HepG2 (cell line): Measurements from ENCODE around the gene CAMKV. TPM values are rescaled to one million over a fixed set of nuclear protein-coding genes. Genes with fewer than 3 reads are reported as not detected.

ENCODE experiments used
- ARNT2 ChIP-seq: sonication (generic); formaldehyde crosslinking; IDR thresholded peaks from 2 replicates; pipeline ENCODE4 v1.8.0; 2022; ENCODE audit warnings: mild to moderate bottlenecking, low read depth, missing genetic modification reagents, moderate library complexity
- ELK4 ChIP-seq: sonication (generic); formaldehyde crosslinking; IDR thresholded peaks from 2 replicates; pipeline ENCODE4 v1.9.0; 2021; ENCODE audit warnings: missing genetic modification reagents, borderline replicate concordance
- FOXC1 ChIP-seq: sonication (generic); formaldehyde crosslinking; IDR thresholded peaks from 2 replicates; pipeline ENCODE4 v1.8.0; 2022; ENCODE audit warnings: mild to moderate bottlenecking, missing genetic modification reagents, borderline replicate concordance
- FOXO1 ChIP-seq: sonication (generic); formaldehyde crosslinking; IDR thresholded peaks from 2 replicates; pipeline ENCODE4 v1.4.0; 2020; ENCODE audit warnings: missing genetic modification reagents
- GABPB1 ChIP-seq: IDR thresholded peaks from 2 replicates; pipeline ENCODE4 v1.6.1; 2016; ENCODE audit warnings: mild to moderate bottlenecking, missing genetic modification reagents, moderate library complexity, missing compliant biosample characterization
- JARID2 ChIP-seq: sonication (generic); formaldehyde crosslinking; IDR thresholded peaks from 2 replicates; pipeline ENCODE4 v1.8.1; 2023; ENCODE audit warnings: missing genetic modification reagents, inconsistent platforms; ENCODE audit not compliant: insufficient replicate concordance
- KDM5B ChIP-seq: sonication (generic); formaldehyde crosslinking; IDR thresholded peaks from 2 replicates; pipeline ENCODE4 v1.4.0; 2020; ENCODE audit warnings: missing genetic modification reagents, mild to moderate bottlenecking, borderline replicate concordance
- MNT ChIP-seq: fragments of 450-650 bp; IDR thresholded peaks from 2 replicates; pipeline ENCODE4 v1.6.1; 2016
- MZF1 ChIP-seq: sonication (generic); formaldehyde crosslinking; IDR thresholded peaks from 2 replicates; pipeline ENCODE4 v1.8.1; 2023; ENCODE audit warnings: mild to moderate bottlenecking, missing genetic modification reagents, borderline replicate concordance
- PATZ1 ChIP-seq: sonication (generic); formaldehyde crosslinking; IDR thresholded peaks from 2 replicates; pipeline ENCODE4 v1.4.0; 2020; ENCODE audit warnings: missing genetic modification reagents
- PCBP1 ChIP-seq: fragments of 200-400 bp; formaldehyde crosslinking; IDR thresholded peaks from 2 replicates; pipeline ENCODE4 v1.6.1; 2017; ENCODE audit warnings: mild to moderate bottlenecking, low read depth, low read length, borderline replicate concordance
- TGIF2 ChIP-seq: IDR thresholded peaks from 2 replicates; pipeline ENCODE4 v1.6.1; 2016; ENCODE audit warnings: control low read depth, missing compliant biosample characterization
- TMF1 ChIP-seq: sonication (generic); formaldehyde crosslinking; IDR thresholded peaks from 2 replicates; pipeline ENCODE4 v1.8.1; 2022; ENCODE audit warnings: low read depth, missing genetic modification reagents
- ZBTB7A ChIP-seq: sonication (generic); formaldehyde crosslinking; IDR thresholded peaks from 2 replicates; pipeline ENCODE4 v1.8.0; 2022; ENCODE audit warnings: mild to moderate bottlenecking, missing genetic modification reagents
- ZNF740 ChIP-seq: sonication (generic); formaldehyde crosslinking; IDR thresholded peaks from 2 replicates; pipeline ENCODE4 v1.4.0; 2020; ENCODE audit warnings: missing genetic modification reagents
- polyA plus RNA-seq, 8 experiments: library from polyadenylated mRNA; depleted of rRNA in 3 of 8; stranded (reverse) in 7 of 8; unstranded in 1 of 8; fragments of >200 nt; fragmentation: Illumina TruSeq in 4 of 8; extraction: Trizol in 4 of 8; gene quantifications; 2 replicates each; pipeline versions ENCODE4 v1.2.1 to v1.2.3, GENCODE V29; 2011 to 2016; ENCODE audit warnings: low read depth in 4 of 8, missing spikeins in 1 of 8, mixed read lengths in 1 of 8; ENCODE audit not compliant: insufficient read depth in 1 of 8
- total RNA-seq, 5 experiments: library from RNA; depleted of rRNA; stranded (reverse); fragments of >200 nt; fragmentation: Illumina TruSeq; extraction: Trizol; gene quantifications; 2 replicates each; pipeline ENCODE4 v1.2.3, GENCODE V29; 2016; ENCODE audit warnings: low read depth in 1 of 5
- TF ChIP-seq, protein P1 (sequence below): sonication (generic); formaldehyde crosslinking; IDR thresholded peaks from 2 replicates; pipeline ENCODE4 v1.4.0; 2020; ENCODE audit warnings: missing genetic modification reagents, borderline replicate concordance
- TF ChIP-seq, protein P2 (sequence below): sonication (generic); formaldehyde crosslinking; IDR thresholded peaks from 2 replicates; pipeline ENCODE4 v1.4.0; 2020; ENCODE audit warnings: missing genetic modification reagents

The CAMKV gene
- total and polyA plus RNA-seq, 2 of the 13 experiments (the other 11 are each of a cell fraction or from before 2014, with no cell fraction given): 0.13 to 0.15 TPM

DNA sequence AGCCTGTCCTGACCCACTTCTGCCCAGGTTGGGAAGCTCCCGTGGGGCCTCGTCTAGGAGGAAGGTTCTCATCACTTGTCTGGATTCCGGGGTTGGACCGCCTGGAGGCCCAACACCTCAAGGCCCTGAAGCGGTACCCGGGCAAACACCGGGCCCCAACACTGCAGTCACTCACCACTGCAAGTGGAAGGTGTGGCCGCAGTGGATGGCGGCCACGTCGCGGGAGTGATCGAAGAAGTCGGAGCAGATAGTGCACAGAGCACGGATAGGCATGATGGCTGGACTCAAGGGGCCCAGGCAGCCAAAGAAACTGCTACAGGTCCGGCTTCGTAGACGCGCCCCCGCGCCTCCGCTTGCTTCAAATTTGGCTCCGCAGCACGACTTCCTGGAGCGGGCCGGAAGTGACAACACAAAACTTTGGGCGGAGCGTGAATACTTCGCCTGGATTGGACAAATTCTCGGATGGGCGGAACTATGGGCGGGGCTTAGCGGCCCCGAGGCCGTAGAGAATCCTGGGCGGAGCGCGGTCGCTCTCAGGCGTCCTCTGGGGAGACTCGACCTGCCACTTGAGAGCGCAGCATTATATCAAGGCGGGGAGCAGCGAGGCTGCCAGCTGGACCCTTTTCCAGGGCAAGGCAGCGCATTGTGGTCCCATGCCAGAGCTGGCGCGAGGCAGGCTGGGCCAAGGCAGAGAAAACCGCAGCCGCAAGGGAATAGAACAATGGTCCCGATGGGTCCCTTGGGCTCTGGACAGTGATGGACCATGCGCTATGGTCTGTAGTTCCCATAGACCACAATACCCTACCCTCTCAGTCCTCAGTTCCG lies 13.3 kb downstream of the CAMKV start, which contains the start of gene TRAIP (continued):
- TF ChIP-seq TGIF2 (CRISPR knock-in tag) (peak; percentile 69; the same call in 1 of the 2 replicates), ELK4 (CRISPR knock-in tag) (no peak), TMF1 (no peak), JARID2 (CRISPR knock-in tag) (no peak), PATZ1 (CRISPR knock-in tag) (no peak; the same call in 1 of the 2 replicates), GABPB1 (CRISPR knock-in tag) (peak; percentile 99), PCBP1 (peak; percentile 84; the same call in 1 of the 2 replicates), KDM5B (CRISPR knock-in tag) (peak; percentile 74; the same call in 1 of the 2 replicates), ARNT2 (CRISPR knock-in tag) (no peak; the same call in 1 of the 2 replicates), ZBTB7A (CRISPR knock-in tag) (no peak), ZNF740 (CRISPR knock-in tag) (no peak), MNT (peak; percentile 23; the same call in 1 of the 2 replicates), MZF1 (CRISPR knock-in tag) (no peak), FOXO1 (no peak), FOXC1 (CRISPR knock-in tag) (no peak)
- TF ChIP-seq, protein P1, sequence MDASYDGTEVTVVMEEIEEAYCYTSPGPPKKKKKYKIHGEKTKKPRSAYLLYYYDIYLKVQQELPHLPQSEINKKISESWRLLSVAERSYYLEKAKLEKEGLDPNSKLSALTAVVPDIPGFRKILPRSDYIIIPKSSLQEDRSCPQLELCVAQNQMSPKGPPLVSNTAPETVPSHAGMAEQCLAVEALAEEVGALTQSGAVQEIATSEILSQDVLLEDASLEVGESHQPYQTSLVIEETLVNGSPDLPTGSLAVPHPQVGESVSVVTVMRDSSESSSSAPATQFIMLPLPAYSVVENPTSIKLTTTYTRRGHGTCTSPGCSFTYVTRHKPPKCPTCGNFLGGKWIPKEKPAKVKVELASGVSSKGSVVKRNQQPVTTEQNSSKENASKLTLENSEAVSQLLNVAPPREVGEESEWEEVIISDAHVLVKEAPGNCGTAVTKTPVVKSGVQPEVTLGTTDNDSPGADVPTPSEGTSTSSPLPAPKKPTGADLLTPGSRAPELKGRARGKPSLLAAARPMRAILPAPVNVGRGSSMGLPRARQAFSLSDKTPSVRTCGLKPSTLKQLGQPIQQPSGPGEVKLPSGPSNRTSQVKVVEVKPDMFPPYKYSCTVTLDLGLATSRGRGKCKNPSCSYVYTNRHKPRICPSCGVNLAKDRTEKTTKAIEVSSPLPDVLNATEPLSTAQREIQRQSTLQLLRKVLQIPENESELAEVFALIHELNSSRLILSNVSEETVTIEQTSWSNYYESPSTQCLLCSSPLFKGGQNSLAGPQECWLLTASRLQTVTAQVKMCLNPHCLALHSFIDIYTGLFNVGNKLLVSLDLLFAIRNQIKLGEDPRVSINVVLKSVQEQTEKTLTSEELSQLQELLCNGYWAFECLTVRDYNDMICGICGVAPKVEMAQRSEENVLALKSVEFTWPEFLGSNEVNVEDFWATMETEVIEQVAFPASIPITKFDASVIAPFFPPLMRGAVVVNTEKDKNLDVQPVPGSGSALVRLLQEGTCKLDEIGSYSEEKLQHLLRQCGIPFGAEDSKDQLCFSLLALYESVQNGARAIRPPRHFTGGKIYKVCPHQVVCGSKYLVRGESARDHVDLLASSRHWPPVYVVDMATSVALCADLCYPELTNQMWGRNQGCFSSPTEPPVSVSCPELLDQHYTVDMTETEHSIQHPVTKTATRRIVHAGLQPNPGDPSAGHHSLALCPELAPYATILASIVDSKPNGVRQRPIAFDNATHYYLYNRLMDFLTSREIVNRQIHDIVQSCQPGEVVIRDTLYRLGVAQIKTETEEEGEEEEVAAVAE (CRISPR knock-in tag): 0 out of 2 replicates have a peak, but pooled peaks have one; percentile 36
- TF ChIP-seq, protein P2, sequence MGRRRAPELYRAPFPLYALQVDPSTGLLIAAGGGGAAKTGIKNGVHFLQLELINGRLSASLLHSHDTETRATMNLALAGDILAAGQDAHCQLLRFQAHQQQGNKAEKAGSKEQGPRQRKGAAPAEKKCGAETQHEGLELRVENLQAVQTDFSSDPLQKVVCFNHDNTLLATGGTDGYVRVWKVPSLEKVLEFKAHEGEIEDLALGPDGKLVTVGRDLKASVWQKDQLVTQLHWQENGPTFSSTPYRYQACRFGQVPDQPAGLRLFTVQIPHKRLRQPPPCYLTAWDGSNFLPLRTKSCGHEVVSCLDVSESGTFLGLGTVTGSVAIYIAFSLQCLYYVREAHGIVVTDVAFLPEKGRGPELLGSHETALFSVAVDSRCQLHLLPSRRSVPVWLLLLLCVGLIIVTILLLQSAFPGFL (CRISPR knock-in tag): no peak
